Liver (tissue), 3 donors: ENCODE results near the gene GPC3.

Source experiments
- ATF3 ChIP-seq: IDR thresholded peaks from 2 replicates; pipeline ENCODE4 v1.6.1; 2016; ENCODE audit warnings: antibody characterized with exemption
- CTCF ChIP-seq: fragments of 150-350 bp; IDR thresholded peaks from 2 replicates; pipeline ENCODE4 v1.5.1; 2017; ENCODE audit warnings: improper control_type of control experiment, low read depth, low read length; ENCODE audit not compliant: missing input control
- FOXA1 ChIP-seq: IDR thresholded peaks from 2 replicates; pipeline ENCODE4 v1.6.1; 2016; ENCODE audit warnings: antibody characterized with exemption
- GABPA ChIP-seq, 2 donors: IDR thresholded peaks in 1 of 2; conservative IDR thresholded peaks in 1 of 2; 2 replicates each; pipeline ENCODE4 v1.6.1; 2016; ENCODE audit warnings: antibody characterized with exemption in 2 of 2, mild to moderate bottlenecking in 1 of 2, moderate library complexity in 1 of 2
- JUND ChIP-seq, 2 donors: IDR thresholded peaks; 2 replicates each; pipeline ENCODE4 v1.6.1; 2016; ENCODE audit warnings: antibody characterized with exemption in 2 of 2
- MAX ChIP-seq: IDR thresholded peaks from 2 replicates; pipeline ENCODE4 v1.6.1; 2016; ENCODE audit warnings: antibody characterized with exemption
- RAD21 ChIP-seq, 2 donors: IDR thresholded peaks; 2 replicates each; pipeline ENCODE4 v1.6.1; 2016; ENCODE audit warnings: antibody characterized with exemption in 2 of 2, mild to moderate bottlenecking in 2 of 2
- REST ChIP-seq: IDR thresholded peaks from 2 replicates; pipeline ENCODE4 v1.6.1; 2016; ENCODE audit warnings: antibody characterized with exemption, mild to moderate bottlenecking
- TAF1 ChIP-seq: conservative IDR thresholded peaks from 2 replicates; pipeline ENCODE4 v1.6.1; 2016; ENCODE audit warnings: antibody characterized with exemption, mild to moderate bottlenecking
- ZBTB33 ChIP-seq: IDR thresholded peaks from 2 replicates; pipeline ENCODE4 v1.6.1; 2016; ENCODE audit warnings: antibody characterized with exemption
- donor health status: healthy.
- donor health status: healthy.

GRCh38 chrX:133576876-133577275 lies 408.5 kb downstream of the GPC3 start:
- TF ChIP-seq CTCF (no peak), TAF1 (no peak), RAD21 (IDR thresholded peaks at IDR 0.05) (no peak), REST (no peak), ZBTB33 (no peak), MAX (no peak), JUND (IDR thresholded peaks at IDR 0.05) (no peak), ATF3 (no peak), FOXA1 (no peak), GABPA (IDR thresholded peaks at IDR 0.05 in 1 of 2, conservative IDR thresholded peaks at IDR 0.05 in 1 of 2) (no peak)
